Islet precursor cell (in vitro differentiated cells): ENCODE results near the gene MED26.
A peak's percentile ranks its signal among the peaks of the same experiment; 100 is the strongest.

Source experiments
- DNase-seq: peaks from one replicate; pipeline ENCODE4 v3.0.0-alpha.2; 2018

The MED26 gene

GRCh38 chr19:16645140-16645539 is 17.1 kb upstream of the MED26 start:
- no peak for DNase-seq

- DNase-seq = no peak
These were observed 13.7 kb upstream of the MED26 start for GRCh38 chr19:16641695-16642094.

- no peak for DNase-seq
These were observed 12.9 kb upstream of the MED26 start for GRCh38 chr19:16640951-16641350.

GRCh38 chr19:16638666-16639065 is 10.7 kb upstream of the MED26 start:
- no peak for DNase-seq

- peak; percentile 58 for DNase-seq
These were observed 9.5 kb upstream of the MED26 start for GRCh38 chr19:16637535-16637934.

- DNase-seq = no peak
These were observed 3.5 kb upstream of the MED26 start for GRCh38 chr19:16631465-16631864.

GRCh38 chr19:16628984-16629691 is 1.1 kb upstream of the MED26 start:
- no peak for DNase-seq

- no peak for DNase-seq
These were observed 149 bp downstream of the MED26 start for GRCh38 chr19:16627928-16628182.

- DNase-seq = no peak
These were observed 644 bp downstream of the MED26 start for GRCh38 chr19:16627193-16627927.

GRCh38 chr19:16626796-16627192 is 1.2 kb downstream of the MED26 start:
- DNase-seq = no peak

GRCh38 chr19:16625163-16625958 is 2.6 kb downstream of the MED26 start:
- no peak for DNase-seq

GRCh38 chr19:16624236-16624635 is 3.8 kb downstream of the MED26 start:
- DNase-seq = no peak

- DNase-seq = no peak
These were observed 4.4 kb downstream of the MED26 start for GRCh38 chr19:16623576-16623975.

GRCh38 chr19:16623066-16623465 is 4.9 kb downstream of the MED26 start:
- DNase-seq = no peak

GRCh38 chr19:16621165-16621800 is 6.7 kb downstream of the MED26 start:
- DNase-seq = no peak

- DNase-seq = no peak
These were observed 7.4 kb downstream of the MED26 start for GRCh38 chr19:16620584-16620983.

GRCh38 chr19:16620018-16620417 is 8.0 kb downstream of the MED26 start:
- no peak for DNase-seq

- no peak for DNase-seq
These were observed 8.5 kb downstream of the MED26 start for GRCh38 chr19:16619457-16619856.

GRCh38 chr19:16618248-16618647 is 9.8 kb downstream of the MED26 start:
- no peak for DNase-seq

GRCh38 chr19:16615808-16616207 is 12.2 kb downstream of the MED26 start:
- no peak for DNase-seq

GRCh38 chr19:16614941-16615340 is 13.1 kb downstream of the MED26 start:
- DNase-seq = peak; percentile 87

GRCh38 chr19:16613841-16614240 is 14.2 kb downstream of the MED26 start:
- DNase-seq = no peak

GRCh38 chr19:16612636-16613035 is 15.4 kb downstream of the MED26 start:
- DNase-seq = no peak

- no peak for DNase-seq
These were observed 16.9 kb downstream of the MED26 start for GRCh38 chr19:16611121-16611520.
